ENCODE measurements around the gene INAFM2. TPM values are rescaled to one million over a fixed set of nuclear protein-coding genes. Genes with fewer than 3 reads are reported as not detected.
A peak's percentile ranks its signal among the peaks of the same experiment; 100 is the strongest.

The INAFM2 gene
- total and polyA plus RNA-seq, 9 of the 15 experiments (the other 6 are each of a cell fraction or from before 2014, with no cell fraction given): 11.8 to 43.1 (median 27.2) TPM

DNA sequence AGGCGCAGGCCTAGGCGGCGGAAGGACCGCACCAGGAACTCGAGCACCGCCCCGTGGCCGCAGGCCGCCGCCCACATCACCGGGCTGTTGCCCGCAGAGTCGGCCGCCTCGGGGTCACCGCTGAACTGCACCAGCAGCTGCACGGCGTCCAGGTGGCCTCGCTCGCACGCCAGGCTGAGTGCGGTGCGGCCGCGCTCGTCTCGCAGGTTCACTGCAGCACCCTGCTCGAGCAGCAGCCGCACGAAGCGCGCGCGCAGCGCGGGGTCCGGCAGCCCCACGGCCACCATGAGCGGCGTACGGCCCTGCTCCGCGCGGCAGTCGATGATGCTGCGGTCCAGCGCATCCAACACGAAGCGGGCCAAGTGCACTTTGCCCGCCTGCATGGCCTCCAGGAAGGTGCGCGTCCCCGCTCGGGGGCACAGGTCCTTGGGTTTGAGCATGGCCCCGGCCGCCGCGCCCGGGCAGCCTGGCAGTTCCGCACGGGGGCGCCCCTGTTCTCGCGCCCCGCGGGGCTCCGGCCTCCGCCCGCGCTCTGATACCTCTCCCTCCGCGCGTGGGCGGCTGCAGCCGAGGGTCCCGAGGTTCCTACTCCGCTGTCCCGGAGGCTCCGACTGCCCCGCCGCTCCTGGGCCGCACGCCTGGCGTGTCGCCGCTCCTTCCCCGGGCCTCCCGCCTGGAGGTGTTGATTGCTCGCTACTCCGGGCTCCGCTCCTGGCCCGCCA, 41.2 kb upstream of the INAFM2 start:
- H3K9me1 ChIP-seq (ENCODE audit: control insufficient read depth, insufficient read depth, low read length): no peaks in the 10 kb centered on the region
- peaks cover 13 to 54% of the 10 kb centered on the region in 2 experiments for H3K4me1 ChIP-seq (replicated peaks in 1 of 2; ENCODE audit: control insufficient read depth in 2 of 2, insufficient read depth in 2 of 2, low read length in 2 of 2)
- H3K27me3 ChIP-seq (ENCODE audit: control insufficient read depth in 2 of 2, insufficient read depth in 2 of 2, low read length in 2 of 2): no peaks in the 10 kb centered on the region; a peak in 1 of 5 replicates
- peak overlapping the region; percentile 54 to 82; a peak in 3 of 4 replicates for H3K9ac ChIP-seq (ENCODE audit: insufficient read depth in 1 of 2, low read depth in 2 of 2, low read length in 2 of 2)
- ChIA-PET POLR2A (interaction anchor here (0.7 kb wide), 1 partner anchor 8 kb away, joined by 3 read pairs; no protein-coding TSS in a partner anchor), CTCF (ENCODE audit: low intra/inter-chr PET ratio) (interaction anchor here (0.7 to 6.3 kb wide), 5 partner anchors 27 to 1574 kb away, joined by 3 to 87 read pairs (median 8); partner anchors contain the start of gene PLCB2)
- H4K20me1 ChIP-seq (replicated peaks; ENCODE audit: control insufficient read depth, insufficient read depth, low read length): no peaks in the 10 kb centered on the region
- H3K4me2 ChIP-seq (ENCODE audit: insufficient read depth, low read length): peak overlapping the region; percentile 87
- peak; percentile 71 to 81 (median 80) for DNase-seq (ENCODE audit: extremely low read depth in 1 of 4, low spot score in 3 of 4)
- no peaks in the 10 kb centered on the region for H3K9me3 ChIP-seq (replicated peaks; ENCODE audit: control insufficient read depth, insufficient read depth, low read depth, low read length)
- no peak overlapping the region; the same call in 2 of the 3 replicates for H3K27ac ChIP-seq (ENCODE audit: extremely low read depth, low read depth, low read length)
- ATAC-seq: peak; percentile 84
- H2AFZ ChIP-seq (ENCODE audit: low read depth, low read length): peak overlapping the region; percentile 98
- BruUV-seq (replicated peaks): no TSS peak
- no peaks in the 10 kb centered on the region for H3K36me3 ChIP-seq (ENCODE audit: control insufficient read depth, insufficient read depth, low read length)
- no peaks in the 10 kb centered on the region for H3K79me2 ChIP-seq (ENCODE audit: control insufficient read depth, insufficient read depth, low read length)
- WGBS (ENCODE audit: insufficient coverage, low coverage, missing lambda C conversion rate): 2% methylated on average over 84 of the region's 92 CpGs
- no peak for FAIRE-seq
- peak overlapping the region; percentile 58 for H3K4me3 ChIP-seq
- intact Hi-C loops (cut with micrococcal nuclease) (loop anchor here (2.0 to 5.0 kb wide), 2 partner anchors 40 to 140 kb away; partner anchors contain the start of gene INAFM2), in situ Hi-C loops (cut with MboI) (no loop called here)
- TF ChIP-seq KHSRP (IDR thresholded peaks at IDR 0.05) (no peak), KLF1 (tag; IDR thresholded peaks at IDR 0.05) (0 out of 2 replicates have a peak, but pooled peaks have one; percentile 22), JUN (IDR thresholded peaks at IDR 0.05; ENCODE audit: borderline replicate concordance, low read depth, low read length) (no peak), JUN (CRISPR knock-in tag; IDR thresholded peaks at IDR 0.05; ENCODE audit: borderline replicate concordance) (0 out of 2 replicates have a peak, but pooled peaks have one; percentile 32), PHB2 (IDR thresholded peaks at IDR 0.05; ENCODE audit: low read depth) (no peak), ZNF583 (CRISPR knock-in tag; IDR thresholded peaks at IDR 0.05) (no peak), PYGO2 (tag; IDR thresholded peaks at IDR 0.05) (no peak), ATF7 (IDR thresholded peaks at IDR 0.05) (peak; percentile 39; the same call in 1 of the 2 replicates), ETS2 (tag; IDR thresholded peaks at IDR 0.05; ENCODE audit: borderline replicate concordance, poor library complexity, severe bottlenecking) (no peak), ZNF785 (CRISPR knock-in tag; IDR thresholded peaks at IDR 0.05) (no peak), ZC3H8 (IDR thresholded peaks at IDR 0.05) (no peak), MYNN (IDR thresholded peaks at IDR 0.05) (no peak), MYNN (CRISPR knock-in tag; IDR thresholded peaks at IDR 0.05) (no peak), MBD2 (IDR thresholded peaks at IDR 0.05; ENCODE audit: borderline replicate concordance, low read depth) (no peak), ZNF146 (CRISPR knock-in tag; IDR thresholded peaks at IDR 0.05; ENCODE audit: unreplicated experiment) (no peak), NCOA2 (IDR thresholded peaks at IDR 0.05; ENCODE audit: partially characterized antibody in 2 of 2) (no peak)
- TF ChIP-seq, protein P1, sequence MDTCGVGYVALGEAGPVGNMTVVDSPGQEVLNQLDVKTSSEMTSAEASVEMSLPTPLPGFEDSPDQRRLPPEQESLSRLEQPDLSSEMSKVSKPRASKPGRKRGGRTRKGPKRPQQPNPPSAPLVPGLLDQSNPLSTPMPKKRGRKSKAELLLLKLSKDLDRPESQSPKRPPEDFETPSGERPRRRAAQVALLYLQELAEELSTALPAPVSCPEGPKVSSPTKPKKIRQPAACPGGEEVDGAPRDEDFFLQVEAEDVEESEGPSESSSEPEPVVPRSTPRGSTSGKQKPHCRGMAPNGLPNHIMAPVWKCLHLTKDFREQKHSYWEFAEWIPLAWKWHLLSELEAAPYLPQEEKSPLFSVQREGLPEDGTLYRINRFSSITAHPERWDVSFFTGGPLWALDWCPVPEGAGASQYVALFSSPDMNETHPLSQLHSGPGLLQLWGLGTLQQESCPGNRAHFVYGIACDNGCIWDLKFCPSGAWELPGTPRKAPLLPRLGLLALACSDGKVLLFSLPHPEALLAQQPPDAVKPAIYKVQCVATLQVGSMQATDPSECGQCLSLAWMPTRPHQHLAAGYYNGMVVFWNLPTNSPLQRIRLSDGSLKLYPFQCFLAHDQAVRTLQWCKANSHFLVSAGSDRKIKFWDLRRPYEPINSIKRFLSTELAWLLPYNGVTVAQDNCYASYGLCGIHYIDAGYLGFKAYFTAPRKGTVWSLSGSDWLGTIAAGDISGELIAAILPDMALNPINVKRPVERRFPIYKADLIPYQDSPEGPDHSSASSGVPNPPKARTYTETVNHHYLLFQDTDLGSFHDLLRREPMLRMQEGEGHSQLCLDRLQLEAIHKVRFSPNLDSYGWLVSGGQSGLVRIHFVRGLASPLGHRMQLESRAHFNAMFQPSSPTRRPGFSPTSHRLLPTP (IDR thresholded peaks at IDR 0.05; ENCODE audit: borderline replicate concordance, extremely low read depth, insufficient read length): no peak
- TF ChIP-seq, protein P2, sequence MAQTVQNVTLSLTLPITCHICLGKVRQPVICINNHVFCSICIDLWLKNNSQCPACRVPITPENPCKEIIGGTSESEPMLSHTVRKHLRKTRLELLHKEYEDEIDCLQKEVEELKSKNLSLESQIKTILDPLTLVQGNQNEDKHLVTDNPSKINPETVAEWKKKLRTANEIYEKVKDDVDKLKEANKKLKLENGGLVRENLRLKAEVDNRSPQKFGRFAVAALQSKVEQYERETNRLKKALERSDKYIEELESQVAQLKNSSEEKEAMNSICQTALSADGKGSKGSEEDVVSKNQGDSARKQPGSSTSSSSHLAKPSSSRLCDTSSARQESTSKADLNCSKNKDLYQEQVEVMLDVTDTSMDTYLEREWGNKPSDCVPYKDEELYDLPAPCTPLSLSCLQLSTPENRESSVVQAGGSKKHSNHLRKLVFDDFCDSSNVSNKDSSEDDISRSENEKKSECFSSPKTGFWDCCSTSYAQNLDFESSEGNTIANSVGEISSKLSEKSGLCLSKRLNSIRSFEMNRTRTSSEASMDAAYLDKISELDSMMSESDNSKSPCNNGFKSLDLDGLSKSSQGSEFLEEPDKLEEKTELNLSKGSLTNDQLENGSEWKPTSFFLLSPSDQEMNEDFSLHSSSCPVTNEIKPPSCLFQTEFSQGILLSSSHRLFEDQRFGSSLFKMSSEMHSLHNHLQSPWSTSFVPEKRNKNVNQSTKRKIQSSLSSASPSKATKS (CRISPR knock-in tag; IDR thresholded peaks at IDR 0.05): no peak

Measured in K562 (cell line).